A673 (cell line): Measurements from ENCODE around the gene NCAM2.

ENCODE experiments used
- EZH2 ChIP-seq: fragments of 200-600 bp; sonication (generic); IDR thresholded peaks from 2 replicates; pipeline ENCODE4 v1.6.1; 2017; ENCODE audit warnings: borderline replicate concordance, low read depth, mild to moderate bottlenecking, mixed read lengths, antibody characterized with exemption, low read length; ENCODE audit not compliant: poor library complexity, severe bottlenecking
- TF ChIP-seq, protein P1 (sequence below): fragments of 300-800, 200-600 bp; sonication (generic); conservative IDR thresholded peaks from 2 replicates; pipeline ENCODE4 v1.5.1; 2017; ENCODE audit warnings: low read depth, mild to moderate bottlenecking, antibody characterized with exemption, low read length, moderate library complexity, mixed read lengths

DNA sequence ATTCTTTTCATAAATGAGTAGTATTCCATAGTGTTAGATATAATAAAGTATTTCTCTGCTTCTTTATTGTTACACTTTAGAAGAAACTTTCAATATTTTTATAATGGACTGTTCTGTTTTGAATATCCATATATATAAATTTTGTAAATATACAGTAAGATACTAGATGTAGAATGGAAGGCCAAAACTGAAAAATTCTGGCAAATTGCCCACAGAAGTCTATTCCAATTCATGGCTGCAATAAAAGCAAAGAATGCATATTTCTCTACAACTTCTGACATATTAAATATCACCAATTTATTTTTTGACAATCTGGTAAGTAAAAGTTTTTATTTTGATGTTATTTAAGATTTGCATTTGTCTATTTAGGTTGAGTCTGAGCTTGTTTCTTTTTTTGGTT, 532.5 kb downstream of the NCAM2 start:
- TF ChIP-seq, protein P1, sequence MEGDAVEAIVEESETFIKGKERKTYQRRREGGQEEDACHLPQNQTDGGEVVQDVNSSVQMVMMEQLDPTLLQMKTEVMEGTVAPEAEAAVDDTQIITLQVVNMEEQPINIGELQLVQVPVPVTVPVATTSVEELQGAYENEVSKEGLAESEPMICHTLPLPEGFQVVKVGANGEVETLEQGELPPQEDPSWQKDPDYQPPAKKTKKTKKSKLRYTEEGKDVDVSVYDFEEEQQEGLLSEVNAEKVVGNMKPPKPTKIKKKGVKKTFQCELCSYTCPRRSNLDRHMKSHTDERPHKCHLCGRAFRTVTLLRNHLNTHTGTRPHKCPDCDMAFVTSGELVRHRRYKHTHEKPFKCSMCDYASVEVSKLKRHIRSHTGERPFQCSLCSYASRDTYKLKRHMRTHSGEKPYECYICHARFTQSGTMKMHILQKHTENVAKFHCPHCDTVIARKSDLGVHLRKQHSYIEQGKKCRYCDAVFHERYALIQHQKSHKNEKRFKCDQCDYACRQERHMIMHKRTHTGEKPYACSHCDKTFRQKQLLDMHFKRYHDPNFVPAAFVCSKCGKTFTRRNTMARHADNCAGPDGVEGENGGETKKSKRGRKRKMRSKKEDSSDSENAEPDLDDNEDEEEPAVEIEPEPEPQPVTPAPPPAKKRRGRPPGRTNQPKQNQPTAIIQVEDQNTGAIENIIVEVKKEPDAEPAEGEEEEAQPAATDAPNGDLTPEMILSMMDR, result no peak
- TF ChIP-seq EZH2, result no peak
